HepG2 (cell line): ENCODE data around the gene GOLT1A. TPM values are rescaled to one million over a fixed set of nuclear protein-coding genes. Genes with fewer than 3 reads are reported as not detected.
A peak's percentile ranks its signal among the peaks of the same experiment; 100 is the strongest.

ENCODE experiments used
- CCDC6 ChIP-seq: sonication (generic); formaldehyde crosslinking; IDR thresholded peaks from 2 replicates; pipeline ENCODE4 v1.8.1; 2022; ENCODE audit warnings: mild to moderate bottlenecking, missing genetic modification reagents, moderate library complexity
- EP300 ChIP-seq, 3 experiments: sonication (generic) in 1 of 3; formaldehyde crosslinking in 1 of 3; IDR thresholded peaks; 2 replicates each; pipeline versions ENCODE4 v1.5.1 to v1.6.1; 2011 to 2020; ENCODE audit warnings: low read depth in 2 of 3, low read length in 2 of 3, borderline replicate concordance in 1 of 3, improper control_type of control experiment in 1 of 3, mild to moderate bottlenecking in 1 of 3, missing genetic modification reagents in 1 of 3, moderate library complexity in 1 of 3
- HNRNPLL ChIP-seq: fragments of 200-400 bp; formaldehyde crosslinking; IDR thresholded peaks from 2 replicates; pipeline ENCODE4 v1.6.1; 2017; ENCODE audit warnings: mild to moderate bottlenecking, low read depth, low read length; ENCODE audit not compliant: poor library complexity, severe bottlenecking
- HNRNPUL1 ChIP-seq: fragments of 200-400 bp; formaldehyde crosslinking; IDR thresholded peaks from 2 replicates; pipeline ENCODE4 v1.6.1; 2017; ENCODE audit warnings: low read depth, mild to moderate bottlenecking, low read length, moderate library complexity
- KDM1A ChIP-seq: IDR thresholded peaks from 2 replicates; pipeline ENCODE4 v1.6.1; 2016; ENCODE audit warnings: missing compliant biosample characterization
- MAZ ChIP-seq, 2 experiments: sonication (generic) in 1 of 2; formaldehyde crosslinking in 1 of 2; IDR thresholded peaks; 2 replicates each; pipeline versions ENCODE4 v1.5.0 to v1.6.1; 2012 to 2020; ENCODE audit warnings: low read depth in 2 of 2, mild to moderate bottlenecking in 2 of 2, borderline replicate concordance in 1 of 2, improper control_type of control experiment in 1 of 2, low read length in 1 of 2, missing genetic modification reagents in 1 of 2, moderate library complexity in 1 of 2
- MTA1 ChIP-seq: sonication (generic); formaldehyde crosslinking; IDR thresholded peaks from 2 replicates; pipeline ENCODE4 v1.4.0; 2020; ENCODE audit warnings: missing genetic modification reagents, mild to moderate bottlenecking, borderline replicate concordance
- NBN ChIP-seq: fragments of 450-650 bp; conservative IDR thresholded peaks from 2 replicates; pipeline ENCODE4 v1.6.1; 2017
- NPAS2 ChIP-seq: sonication (generic); formaldehyde crosslinking; IDR thresholded peaks from 2 replicates; pipeline ENCODE4 v1.8.0; 2022; ENCODE audit warnings: mild to moderate bottlenecking, missing genetic modification reagents, borderline replicate concordance
- SALL1 ChIP-seq: sonication (generic); formaldehyde crosslinking; IDR thresholded peaks from 2 replicates; pipeline ENCODE4 v1.8.0; 2022; ENCODE audit warnings: mild to moderate bottlenecking, missing genetic modification reagents
- TOPORS ChIP-seq: sonication (generic); formaldehyde crosslinking; IDR thresholded peaks from 2 replicates; pipeline ENCODE4 v1.8.0; 2023; ENCODE audit warnings: mild to moderate bottlenecking, missing genetic modification reagents
- ZBTB1 ChIP-seq: sonication (generic); formaldehyde crosslinking; IDR thresholded peaks from 2 replicates; pipeline ENCODE4 v1.4.0; 2020; ENCODE audit warnings: missing genetic modification reagents, borderline replicate concordance
- ZFY ChIP-seq: sonication (generic); formaldehyde crosslinking; IDR thresholded peaks from 2 replicates; pipeline ENCODE4 v1.4.0; 2020; ENCODE audit warnings: missing genetic modification reagents
- ZNF264 ChIP-seq: sonication (generic); formaldehyde crosslinking; IDR thresholded peaks from 2 replicates; pipeline ENCODE4 v1.4.0; 2020; ENCODE audit warnings: missing genetic modification reagents
- ZNF367 ChIP-seq: sonication (generic); formaldehyde crosslinking; IDR thresholded peaks from 2 replicates; pipeline ENCODE4 v1.4.0; 2020; ENCODE audit warnings: missing genetic modification reagents, borderline replicate concordance
- ZNF556 ChIP-seq: sonication (generic); formaldehyde crosslinking; IDR thresholded peaks from 2 replicates; pipeline ENCODE4 v1.4.0; 2020; ENCODE audit warnings: mild to moderate bottlenecking, missing genetic modification reagents, borderline replicate concordance
- ZNF660 ChIP-seq: sonication (generic); formaldehyde crosslinking; IDR thresholded peaks from 2 replicates; pipeline ENCODE4 v1.5.1; 2020; ENCODE audit warnings: mild to moderate bottlenecking, low read depth, missing genetic modification reagents, borderline replicate concordance
- ZNF768 ChIP-seq: sonication (generic); formaldehyde crosslinking; IDR thresholded peaks from 2 replicates; pipeline ENCODE4 v1.4.0; 2020; ENCODE audit warnings: missing genetic modification reagents
- ZNF841 ChIP-seq: sonication (generic); formaldehyde crosslinking; IDR thresholded peaks from 2 replicates; pipeline ENCODE4 v1.8.1; 2023; ENCODE audit warnings: missing genetic modification reagents, borderline replicate concordance
- ZNF850 ChIP-seq: sonication (generic); formaldehyde crosslinking; conservative IDR thresholded peaks from 2 replicates; pipeline ENCODE4 v1.9.0; 2021; ENCODE audit warnings: mild to moderate bottlenecking, missing genetic modification reagents
- ZSCAN31 ChIP-seq: sonication (generic); formaldehyde crosslinking; IDR thresholded peaks from 2 replicates; pipeline ENCODE4 v1.5.0; 2020; ENCODE audit warnings: low read depth, mild to moderate bottlenecking, missing genetic modification reagents
- polyA plus RNA-seq, 8 experiments: library from polyadenylated mRNA; depleted of rRNA in 3 of 8; stranded (reverse) in 7 of 8; unstranded in 1 of 8; fragments of >200 nt; fragmentation: Illumina TruSeq in 4 of 8; extraction: Trizol in 4 of 8; gene quantifications; 2 replicates each; pipeline versions ENCODE4 v1.2.1 to v1.2.3, GENCODE V29; 2011 to 2016; ENCODE audit warnings: low read depth in 4 of 8, missing spikeins in 1 of 8, mixed read lengths in 1 of 8; ENCODE audit not compliant: insufficient read depth in 1 of 8
- total RNA-seq, 5 experiments: library from RNA; depleted of rRNA; stranded (reverse); fragments of >200 nt; fragmentation: Illumina TruSeq; extraction: Trizol; gene quantifications; 2 replicates each; pipeline ENCODE4 v1.2.3, GENCODE V29; 2016; ENCODE audit warnings: low read depth in 1 of 5
- TF ChIP-seq, protein P1 (sequence below): sonication (generic); formaldehyde crosslinking; IDR thresholded peaks from 2 replicates; pipeline ENCODE4 v1.5.0; 2020; ENCODE audit warnings: missing genetic modification reagents
- TF ChIP-seq, protein P2 (sequence below): sonication (generic); formaldehyde crosslinking; IDR thresholded peaks from 2 replicates; pipeline ENCODE4 v1.5.0; 2020; ENCODE audit warnings: missing genetic modification reagents
- TF ChIP-seq, protein P3 (sequence below): sonication (generic); formaldehyde crosslinking; IDR thresholded peaks from 2 replicates; pipeline ENCODE4 v1.5.1; 2020; ENCODE audit warnings: missing genetic modification reagents, mild to moderate bottlenecking, borderline replicate concordance

The GOLT1A gene
- total and polyA plus RNA-seq, 2 of the 13 experiments (the other 11 are each of a cell fraction or from before 2014, with no cell fraction given): 25.8 to 28.0 TPM

GRCh38 chr1:204190212-204191211 lies 23.3 kb downstream of the GOLT1A start (continued):
- TF ChIP-seq ZNF367 (CRISPR knock-in tag) (no peak), ZNF768 (CRISPR knock-in tag) (peak; percentile 40; the same call in 1 of the 2 replicates), ZBTB1 (no peak), ZNF556 (CRISPR knock-in tag) (no peak), MTA1 (peak; percentile 44; the same call in 1 of the 2 replicates), CCDC6 (CRISPR knock-in tag) (no peak), ZNF850 (CRISPR knock-in tag) (no peak), HNRNPUL1 (no peak), ZNF660 (no peak), TOPORS (no peak; the same call in 1 of the 2 replicates), ZSCAN31 (CRISPR knock-in tag) (no peak), MAZ (IDR thresholded peaks at IDR 0.05; ENCODE audit: borderline replicate concordance, low read depth, low read length) (no peak), MAZ (CRISPR knock-in tag; IDR thresholded peaks at IDR 0.05; ENCODE audit: low read depth) (no peak), SALL1 (no peak; the same call in 1 of the 2 replicates), ZNF264 (no peak), NBN (no peak), ZFY (CRISPR knock-in tag) (peak; percentile 45; the same call in 1 of the 2 replicates), KDM1A (CRISPR knock-in tag) (no peak), ZNF841 (CRISPR knock-in tag) (no peak), EP300 (IDR thresholded peaks at IDR 0.05; ENCODE audit: low read depth in 2 of 2, low read length in 2 of 2) (no peak), EP300 (CRISPR knock-in tag; IDR thresholded peaks at IDR 0.05; ENCODE audit: borderline replicate concordance) (no peak), NPAS2 (CRISPR knock-in tag) (no peak), HNRNPLL (peak; percentile 25)
- TF ChIP-seq, protein P1, sequence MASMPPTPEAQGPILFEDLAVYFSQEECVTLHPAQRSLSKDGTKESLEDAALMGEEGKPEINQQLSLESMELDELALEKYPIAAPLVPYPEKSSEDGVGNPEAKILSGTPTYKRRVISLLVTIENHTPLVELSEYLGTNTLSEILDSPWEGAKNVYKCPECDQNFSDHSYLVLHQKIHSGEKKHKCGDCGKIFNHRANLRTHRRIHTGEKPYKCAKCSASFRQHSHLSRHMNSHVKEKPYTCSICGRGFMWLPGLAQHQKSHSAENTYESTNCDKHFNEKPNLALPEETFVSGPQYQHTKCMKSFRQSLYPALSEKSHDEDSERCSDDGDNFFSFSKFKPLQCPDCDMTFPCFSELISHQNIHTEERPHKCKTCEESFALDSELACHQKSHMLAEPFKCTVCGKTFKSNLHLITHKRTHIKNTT (CRISPR knock-in tag): 0 out of 2 replicates have a peak, but pooled peaks have one; percentile 25
- TF ChIP-seq, protein P2, sequence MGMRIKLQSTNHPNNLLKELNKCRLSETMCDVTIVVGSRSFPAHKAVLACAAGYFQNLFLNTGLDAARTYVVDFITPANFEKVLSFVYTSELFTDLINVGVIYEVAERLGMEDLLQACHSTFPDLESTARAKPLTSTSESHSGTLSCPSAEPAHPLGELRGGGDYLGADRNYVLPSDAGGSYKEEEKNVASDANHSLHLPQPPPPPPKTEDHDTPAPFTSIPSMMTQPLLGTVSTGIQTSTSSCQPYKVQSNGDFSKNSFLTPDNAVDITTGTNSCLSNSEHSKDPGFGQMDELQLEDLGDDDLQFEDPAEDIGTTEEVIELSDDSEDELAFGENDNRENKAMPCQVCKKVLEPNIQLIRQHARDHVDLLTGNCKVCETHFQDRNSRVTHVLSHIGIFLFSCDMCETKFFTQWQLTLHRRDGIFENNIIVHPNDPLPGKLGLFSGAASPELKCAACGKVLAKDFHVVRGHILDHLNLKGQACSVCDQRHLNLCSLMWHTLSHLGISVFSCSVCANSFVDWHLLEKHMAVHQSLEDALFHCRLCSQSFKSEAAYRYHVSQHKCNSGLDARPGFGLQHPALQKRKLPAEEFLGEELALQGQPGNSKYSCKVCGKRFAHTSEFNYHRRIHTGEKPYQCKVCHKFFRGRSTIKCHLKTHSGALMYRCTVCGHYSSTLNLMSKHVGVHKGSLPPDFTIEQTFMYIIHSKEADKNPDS (CRISPR knock-in tag): no peak
- TF ChIP-seq, protein P3, sequence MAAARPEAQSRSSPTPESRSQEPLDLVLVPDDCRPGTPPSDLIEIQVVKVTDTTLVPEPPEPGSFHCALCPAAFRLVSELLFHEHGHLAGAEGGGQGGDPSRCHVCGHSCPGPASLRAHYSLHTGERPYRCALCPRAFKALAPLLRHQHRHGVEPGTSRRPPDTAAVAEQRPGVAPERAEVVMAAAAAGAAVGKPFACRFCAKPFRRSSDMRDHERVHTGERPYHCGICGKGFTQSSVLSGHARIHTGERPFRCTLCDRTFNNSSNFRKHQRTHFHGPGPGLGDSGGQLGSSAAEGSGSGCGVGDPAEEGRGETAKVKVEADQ: no peak
